Astrocyte (in vitro differentiated cells and primary cell): Measurements from ENCODE around the gene TRPM3.

ENCODE experiments used
- CTCF ChIP-seq: IDR thresholded peaks from 2 replicates; pipeline ENCODE4 v1.5.1; 2011; ENCODE audit warnings: low read depth, mild to moderate bottlenecking, inconsistent platforms, low read length, moderate library complexity; ENCODE audit not compliant: insufficient read depth
- EZH2 ChIP-seq: IDR thresholded peaks from 2 replicates; pipeline ENCODE4 v1.6.1; 2012; ENCODE audit warnings: mild to moderate bottlenecking, low read length, inconsistent platforms; ENCODE audit not compliant: insufficient read depth

- no peak for TF ChIP-seq CTCF
- TF ChIP-seq EZH2, result no peak
Observed at GRCh38 chr9:70563010-70563409, 558.4 kb downstream of the TRPM3 start.
